Measurements from ENCODE around the gene CHMP3. TPM values are rescaled to one million over a fixed set of nuclear protein-coding genes. Genes with fewer than 3 reads are reported as not detected.

The CHMP3 gene
- total and polyA plus RNA-seq, 2 of the 13 experiments (the other 11 are each of a cell fraction or from before 2014, with no cell fraction given), result 64.1 to 114 TPM

GRCh38 chr2:86592547-86593230 is 29.4 kb upstream of the CHMP3 start:
- no peak for FAIRE-seq
- Histone ChIP-seq H3K4me2 (ENCODE audit: low read depth, low read length) (no peak overlapping the region), H4K20me1 (ENCODE audit: insufficient read depth, low read length) (no peaks in the 10 kb centered on the region), H2AFZ (ENCODE audit: low read length) (no peak overlapping the region), H3K36me3 (replicated peaks in 1 of 2; ENCODE audit: control insufficient read depth in 1 of 2, insufficient read depth in 2 of 2, low read length in 2 of 2) (no peaks in the 10 kb centered on the region), H3K27ac (ENCODE audit: extremely low read length, insufficient read depth, low read length) (no peak overlapping the region), H3K9ac (ENCODE audit: insufficient read depth, low read depth, low read length) (no peak overlapping the region), H3K27me3 (ENCODE audit: control insufficient read depth in 1 of 2, insufficient read depth in 2 of 2, low read length in 2 of 2) (no peaks in the 10 kb centered on the region; a peak in 1 of 5 replicates), H3K4me3 (replicated peaks in 1 of 3; ENCODE audit: insufficient read depth in 1 of 3, low read depth in 2 of 3, low read length in 3 of 3) (no peak overlapping the region), H3K4me1 (ENCODE audit: insufficient read depth, low read length) (no peaks in the 10 kb centered on the region), H3K9me3 (ENCODE audit: low read length) (no peaks in the 10 kb centered on the region), H3K79me2 (ENCODE audit: insufficient read depth, low read length) (no peaks in the 10 kb centered on the region)
- intact Hi-C loops (cut with micrococcal nuclease; ENCODE audit: unreplicated experiment), result no loop called here
- DNase-seq (ENCODE audit: low spot score), result no peak
- ChIA-PET POLR2A (no interaction called here), CTCF (ENCODE audit: low intra/inter-chr PET ratio, low total read pairs) (no interaction called here)
- no peak for ATAC-seq
- 27% methylated on average over 3 of the region's 3 CpGs for WGBS (ENCODE audit: low lambda C conversion rate)
- in situ Hi-C loops (cut with HindIII; ENCODE audit: extremely low pct_ligation_motif_present, low pct_unique_long_range_greater_than_20kb), result no loop called here
- BruUV-seq (replicated peaks), result no TSS peak
- TF ChIP-seq KLF6 (CRISPR knock-in tag; IDR thresholded peaks at IDR 0.05), result no peak
- TF ChIP-seq CENPT (CRISPR knock-in tag; IDR thresholded peaks at IDR 0.05; ENCODE audit: low read depth), result no peak
- no peak for TF ChIP-seq ASH2L (IDR thresholded peaks at IDR 0.05; ENCODE audit: insufficient read length, low read depth, low read length)
- no peak for TF ChIP-seq ZEB1 (IDR thresholded peaks at IDR 0.05; ENCODE audit: insufficient replicate concordance, low read depth)
- TF ChIP-seq PAWR (CRISPR knock-in tag; IDR thresholded peaks at IDR 0.05; ENCODE audit: borderline replicate concordance), result no peak
- no peak for TF ChIP-seq MYNN (CRISPR knock-in tag; IDR thresholded peaks at IDR 0.05; ENCODE audit: low read depth)
- TF ChIP-seq ELK4 (CRISPR knock-in tag; IDR thresholded peaks at IDR 0.05; ENCODE audit: borderline replicate concordance), result no peak
- TF ChIP-seq, protein P1, sequence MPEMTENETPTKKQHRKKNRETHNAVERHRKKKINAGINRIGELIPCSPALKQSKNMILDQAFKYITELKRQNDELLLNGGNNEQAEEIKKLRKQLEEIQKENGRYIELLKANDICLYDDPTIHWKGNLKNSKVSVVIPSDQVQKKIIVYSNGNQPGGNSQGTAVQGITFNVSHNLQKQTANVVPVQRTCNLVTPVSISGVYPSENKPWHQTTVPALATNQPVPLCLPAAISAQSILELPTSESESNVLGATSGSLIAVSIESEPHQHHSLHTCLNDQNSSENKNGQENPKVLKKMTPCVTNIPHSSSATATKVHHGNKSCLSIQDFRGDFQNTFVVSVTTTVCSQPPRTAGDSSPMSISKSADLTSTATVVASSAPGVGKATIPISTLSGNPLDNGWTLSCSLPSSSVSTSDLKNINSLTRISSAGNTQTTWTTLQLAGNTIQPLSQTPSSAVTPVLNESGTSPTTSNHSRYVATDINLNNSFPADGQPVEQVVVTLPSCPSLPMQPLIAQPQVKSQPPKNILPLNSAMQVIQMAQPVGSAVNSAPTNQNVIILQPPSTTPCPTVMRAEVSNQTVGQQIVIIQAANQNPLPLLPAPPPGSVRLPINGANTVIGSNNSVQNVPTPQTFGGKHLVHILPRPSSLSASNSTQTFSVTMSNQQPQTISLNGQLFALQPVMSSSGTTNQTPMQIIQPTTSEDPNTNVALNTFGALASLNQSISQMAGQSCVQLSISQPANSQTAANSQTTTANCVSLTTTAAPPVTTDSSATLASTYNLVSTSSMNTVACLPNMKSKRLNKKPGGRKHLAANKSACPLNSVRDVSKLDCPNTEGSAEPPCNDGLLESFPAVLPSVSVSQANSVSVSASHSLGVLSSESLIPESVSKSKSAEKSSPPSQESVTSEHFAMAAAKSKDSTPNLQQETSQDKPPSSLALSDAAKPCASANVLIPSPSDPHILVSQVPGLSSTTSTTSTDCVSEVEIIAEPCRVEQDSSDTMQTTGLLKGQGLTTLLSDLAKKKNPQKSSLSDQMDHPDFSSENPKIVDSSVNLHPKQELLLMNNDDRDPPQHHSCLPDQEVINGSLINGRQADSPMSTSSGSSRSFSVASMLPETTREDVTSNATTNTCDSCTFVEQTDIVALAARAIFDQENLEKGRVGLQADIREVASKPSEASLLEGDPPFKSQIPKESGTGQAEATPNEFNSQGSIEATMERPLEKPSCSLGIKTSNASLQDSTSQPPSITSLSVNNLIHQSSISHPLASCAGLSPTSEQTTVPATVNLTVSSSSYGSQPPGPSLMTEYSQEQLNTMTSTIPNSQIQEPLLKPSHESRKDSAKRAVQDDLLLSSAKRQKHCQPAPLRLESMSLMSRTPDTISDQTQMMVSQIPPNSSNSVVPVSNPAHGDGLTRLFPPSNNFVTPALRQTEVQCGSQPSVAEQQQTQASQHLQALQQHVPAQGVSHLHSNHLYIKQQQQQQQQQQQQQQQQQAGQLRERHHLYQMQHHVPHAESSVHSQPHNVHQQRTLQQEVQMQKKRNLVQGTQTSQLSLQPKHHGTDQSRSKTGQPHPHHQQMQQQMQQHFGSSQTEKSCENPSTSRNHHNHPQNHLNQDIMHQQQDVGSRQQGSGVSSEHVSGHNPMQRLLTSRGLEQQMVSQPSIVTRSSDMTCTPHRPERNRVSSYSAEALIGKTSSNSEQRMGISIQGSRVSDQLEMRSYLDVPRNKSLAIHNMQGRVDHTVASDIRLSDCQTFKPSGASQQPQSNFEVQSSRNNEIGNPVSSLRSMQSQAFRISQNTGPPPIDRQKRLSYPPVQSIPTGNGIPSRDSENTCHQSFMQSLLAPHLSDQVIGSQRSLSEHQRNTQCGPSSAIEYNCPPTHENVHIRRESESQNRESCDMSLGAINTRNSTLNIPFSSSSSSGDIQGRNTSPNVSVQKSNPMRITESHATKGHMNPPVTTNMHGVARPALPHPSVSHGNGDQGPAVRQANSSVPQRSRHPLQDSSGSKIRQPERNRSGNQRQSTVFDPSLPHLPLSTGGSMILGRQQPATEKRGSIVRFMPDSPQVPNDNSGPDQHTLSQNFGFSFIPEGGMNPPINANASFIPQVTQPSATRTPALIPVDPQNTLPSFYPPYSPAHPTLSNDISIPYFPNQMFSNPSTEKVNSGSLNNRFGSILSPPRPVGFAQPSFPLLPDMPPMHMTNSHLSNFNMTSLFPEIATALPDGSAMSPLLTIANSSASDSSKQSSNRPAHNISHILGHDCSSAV (CRISPR knock-in tag; IDR thresholded peaks at IDR 0.05; ENCODE audit: borderline replicate concordance), result no peak
- TF ChIP-seq, protein P2, sequence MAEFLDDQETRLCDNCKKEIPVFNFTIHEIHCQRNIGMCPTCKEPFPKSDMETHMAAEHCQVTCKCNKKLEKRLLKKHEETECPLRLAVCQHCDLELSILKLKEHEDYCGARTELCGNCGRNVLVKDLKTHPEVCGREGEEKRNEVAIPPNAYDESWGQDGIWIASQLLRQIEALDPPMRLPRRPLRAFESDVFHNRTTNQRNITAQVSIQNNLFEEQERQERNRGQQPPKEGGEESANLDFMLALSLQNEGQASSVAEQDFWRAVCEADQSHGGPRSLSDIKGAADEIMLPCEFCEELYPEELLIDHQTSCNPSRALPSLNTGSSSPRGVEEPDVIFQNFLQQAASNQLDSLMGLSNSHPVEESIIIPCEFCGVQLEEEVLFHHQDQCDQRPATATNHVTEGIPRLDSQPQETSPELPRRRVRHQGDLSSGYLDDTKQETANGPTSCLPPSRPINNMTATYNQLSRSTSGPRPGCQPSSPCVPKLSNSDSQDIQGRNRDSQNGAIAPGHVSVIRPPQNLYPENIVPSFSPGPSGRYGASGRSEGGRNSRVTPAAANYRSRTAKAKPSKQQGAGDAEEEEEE (CRISPR knock-in tag; IDR thresholded peaks at IDR 0.05; ENCODE audit: borderline replicate concordance), result no peak
- TF ChIP-seq MYPOP (CRISPR knock-in tag; IDR thresholded peaks at IDR 0.05), result no peak
- no peak for TF ChIP-seq ZNF337 (CRISPR knock-in tag; IDR thresholded peaks at IDR 0.05; ENCODE audit: borderline replicate concordance, low read depth)

Measured in HepG2 (cell line).